Thoracic aorta (tissue), 2 donors: Measurements from ENCODE around the gene RBM33. TPM values are rescaled to one million over a fixed set of nuclear protein-coding genes. Genes with fewer than 3 reads are reported as not detected.

Experiments
- ATAC-seq: fragments of 150-250 bp; one replicate; pipeline ENCODE4 v1.8.0; 2017; ENCODE audit warnings: low read depth; ENCODE audit not compliant: insufficient number of reproducible peaks, low FRiP score
- DNase-seq: peaks from one replicate; pipeline ENCODE4 v3.0.0-alpha.2; 2020; ENCODE audit warnings: low spot score
- H3K27ac ChIP-seq, 2 donors: fragments of 200-600 bp; sonication (generic); 1 replicate in 1 of 2; 2 replicates in 1 of 2; pipeline ENCODE4 v1.5.1; 2016; ENCODE audit warnings: mild to moderate bottlenecking in 2 of 2, moderate library complexity in 2 of 2
- H3K27me3 ChIP-seq: fragments of 200-600 bp; sonication (generic); replicated peaks from 2 replicates; pipeline ENCODE4 v1.6.0; 2016; ENCODE audit warnings: mild to moderate bottlenecking; ENCODE audit not compliant: insufficient read depth
- H3K36me3 ChIP-seq: fragments of 200-600 bp; sonication (generic); one replicate; pipeline ENCODE4 v1.5.1; 2016
- H3K4me1 ChIP-seq, 2 donors: fragments of 200-600 bp; sonication (generic); 1 replicate in 1 of 2; 2 replicates in 1 of 2; pipeline versions ENCODE4 v1.5.1 to v1.6.0; 2016; ENCODE audit warnings: low read depth in 2 of 2, mild to moderate bottlenecking in 1 of 2; ENCODE audit not compliant: control insufficient read depth in 1 of 2
- H3K4me3 ChIP-seq: fragments of 200-600 bp; sonication (generic); 2 replicates; pipeline ENCODE4 v1.5.1; 2016; ENCODE audit warnings: mild to moderate bottlenecking
- H3K9me3 ChIP-seq: fragments of 200-600 bp; sonication (generic); 2 replicates; pipeline ENCODE4 v1.5.1; 2016
- total RNA-seq, 2 donors: library from RNA; depleted of rRNA; stranded (reverse); fragments of >200 nt; gene quantifications; one replicate each; pipeline versions ENCODE4 v1.1.0 to v1.2.3, GENCODE V29; 2016
- TF ChIP-seq, protein P1 (sequence below): fragments of 200-600 bp; sonication (generic); IDR thresholded peaks from one replicate; pipeline ENCODE4 v1.5.1; 2019; ENCODE audit warnings: antibody characterized with exemption

Gene RBM33
- total RNA-seq, 2 donors from 2014 or later: 64.6 to 80.3 TPM

GRCh38 chr7:155602156-155602555, 42.3 kb upstream of the RBM33 start:
- Histone ChIP-seq H3K36me3 (no peaks in the 10 kb centered on the region), H3K4me1 (no peaks in the 10 kb centered on the region), H3K4me3 (no peak overlapping the region), H3K9me3 (no peaks in the 10 kb centered on the region), H3K27me3 (no peaks in the 10 kb centered on the region), H3K27ac (no peak overlapping the region)
- no peak for DNase-seq
- ATAC-seq: no peak
- TF ChIP-seq, protein P1, sequence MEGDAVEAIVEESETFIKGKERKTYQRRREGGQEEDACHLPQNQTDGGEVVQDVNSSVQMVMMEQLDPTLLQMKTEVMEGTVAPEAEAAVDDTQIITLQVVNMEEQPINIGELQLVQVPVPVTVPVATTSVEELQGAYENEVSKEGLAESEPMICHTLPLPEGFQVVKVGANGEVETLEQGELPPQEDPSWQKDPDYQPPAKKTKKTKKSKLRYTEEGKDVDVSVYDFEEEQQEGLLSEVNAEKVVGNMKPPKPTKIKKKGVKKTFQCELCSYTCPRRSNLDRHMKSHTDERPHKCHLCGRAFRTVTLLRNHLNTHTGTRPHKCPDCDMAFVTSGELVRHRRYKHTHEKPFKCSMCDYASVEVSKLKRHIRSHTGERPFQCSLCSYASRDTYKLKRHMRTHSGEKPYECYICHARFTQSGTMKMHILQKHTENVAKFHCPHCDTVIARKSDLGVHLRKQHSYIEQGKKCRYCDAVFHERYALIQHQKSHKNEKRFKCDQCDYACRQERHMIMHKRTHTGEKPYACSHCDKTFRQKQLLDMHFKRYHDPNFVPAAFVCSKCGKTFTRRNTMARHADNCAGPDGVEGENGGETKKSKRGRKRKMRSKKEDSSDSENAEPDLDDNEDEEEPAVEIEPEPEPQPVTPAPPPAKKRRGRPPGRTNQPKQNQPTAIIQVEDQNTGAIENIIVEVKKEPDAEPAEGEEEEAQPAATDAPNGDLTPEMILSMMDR: no peak

DNA sequence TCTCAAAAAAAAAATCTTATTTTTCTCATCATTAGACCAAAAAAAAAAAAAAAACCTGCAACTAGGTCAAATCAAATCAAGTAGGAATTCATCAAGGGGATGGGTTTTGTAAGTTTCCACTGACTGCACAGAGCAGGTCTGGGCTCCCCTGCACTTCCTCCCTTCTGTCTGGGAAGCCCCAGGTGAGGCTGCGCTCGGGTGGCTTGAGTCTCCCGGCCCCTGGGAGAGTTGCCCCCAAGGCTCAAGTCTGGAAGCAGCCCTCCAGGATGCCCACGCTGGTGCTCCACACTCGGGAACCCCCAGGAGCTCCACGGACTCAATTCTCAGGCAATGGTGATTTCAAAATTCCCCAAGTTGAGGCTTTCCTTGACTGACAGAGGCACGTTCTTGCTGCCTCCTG, 41.7 kb upstream of the RBM33 start:
- Histone ChIP-seq H3K9me3 (no peaks in the 10 kb centered on the region), H3K4me3 (no peak overlapping the region), H3K27me3 (no peaks in the 10 kb centered on the region), H3K36me3 (no peaks in the 10 kb centered on the region), H3K4me1 (no peaks in the 10 kb centered on the region), H3K27ac (no peak overlapping the region)
- ATAC-seq (no peak), DNase-seq (no peak)
- TF ChIP-seq, protein P1: no peak

DNA sequence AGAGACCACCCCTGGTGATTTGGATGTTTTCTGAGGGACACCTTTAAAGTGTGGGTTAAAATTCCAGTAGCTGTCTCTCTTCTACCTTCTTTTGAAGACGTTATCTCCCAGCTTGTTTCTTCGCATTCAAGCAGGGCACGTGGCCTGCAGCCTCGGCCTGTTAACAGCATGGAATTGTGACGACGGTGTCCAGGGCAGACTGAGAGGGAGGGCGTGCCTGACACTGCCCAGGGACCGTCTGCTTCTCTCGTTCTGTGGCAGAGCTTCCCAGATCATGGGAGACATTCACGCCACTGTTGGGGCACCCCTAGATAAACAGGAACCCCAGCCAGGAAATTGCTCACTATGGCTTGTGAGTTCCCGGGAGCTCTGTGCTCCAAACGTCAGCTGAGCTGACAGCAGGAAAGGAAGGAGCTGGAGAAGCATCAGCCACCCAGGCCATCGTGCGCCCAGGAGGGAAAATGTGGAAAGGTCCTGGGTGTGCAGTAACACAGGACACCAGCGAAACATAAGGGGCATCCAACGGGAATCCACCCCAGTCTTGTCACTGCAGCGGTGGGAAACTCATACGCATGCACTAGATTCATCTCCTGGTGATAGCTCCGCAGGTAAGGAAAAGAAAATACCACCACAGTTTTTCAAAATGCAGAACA, 41.1 kb upstream of the RBM33 start:
- H3K27me3 ChIP-seq: no peaks in the 10 kb centered on the region
- no peak for ATAC-seq
- no peak overlapping the region for H3K27ac ChIP-seq
- H3K36me3 ChIP-seq: no peaks in the 10 kb centered on the region
- no peaks in the 10 kb centered on the region for H3K9me3 ChIP-seq
- no peak for DNase-seq
- TF ChIP-seq, protein P1: no peak
- H3K4me3 ChIP-seq: no peak overlapping the region
- H3K4me1 ChIP-seq: no peaks in the 10 kb centered on the region

- DNase-seq (no peak), ATAC-seq (no peak)
- H3K27me3 ChIP-seq: no peaks in the 10 kb centered on the region
- TF ChIP-seq, protein P1: no peak
- no peak overlapping the region for H3K4me3 ChIP-seq
- no peaks in the 10 kb centered on the region for H3K9me3 ChIP-seq
- H3K4me1 ChIP-seq: no peaks in the 10 kb centered on the region
- H3K27ac ChIP-seq: no peak overlapping the region
- no peaks in the 10 kb centered on the region for H3K36me3 ChIP-seq
Observed at GRCh38 chr7:155603858-155604503, 40.5 kb upstream of the RBM33 start.

GRCh38 chr7:155604504-155604997, 39.9 kb upstream of the RBM33 start:
- Histone ChIP-seq H3K9me3 (no peaks in the 10 kb centered on the region), H3K27me3 (no peaks in the 10 kb centered on the region), H3K36me3 (no peaks in the 10 kb centered on the region), H3K4me1 (no peaks in the 10 kb centered on the region), H3K4me3 (no peak overlapping the region), H3K27ac (no peak overlapping the region)
- DNase-seq (no peak), ATAC-seq (no peak)
- TF ChIP-seq, protein P1: no peak
